Bone marrow (tissue), 2 donors: ENCODE data around the gene SLC17A2.

Source experiments
- DNase-seq, 2 donors: peaks; one replicate each; lab custom pipeline; 2025; lab: John Stamatoyannopoulos, UW

The SLC17A2 gene, protein sequence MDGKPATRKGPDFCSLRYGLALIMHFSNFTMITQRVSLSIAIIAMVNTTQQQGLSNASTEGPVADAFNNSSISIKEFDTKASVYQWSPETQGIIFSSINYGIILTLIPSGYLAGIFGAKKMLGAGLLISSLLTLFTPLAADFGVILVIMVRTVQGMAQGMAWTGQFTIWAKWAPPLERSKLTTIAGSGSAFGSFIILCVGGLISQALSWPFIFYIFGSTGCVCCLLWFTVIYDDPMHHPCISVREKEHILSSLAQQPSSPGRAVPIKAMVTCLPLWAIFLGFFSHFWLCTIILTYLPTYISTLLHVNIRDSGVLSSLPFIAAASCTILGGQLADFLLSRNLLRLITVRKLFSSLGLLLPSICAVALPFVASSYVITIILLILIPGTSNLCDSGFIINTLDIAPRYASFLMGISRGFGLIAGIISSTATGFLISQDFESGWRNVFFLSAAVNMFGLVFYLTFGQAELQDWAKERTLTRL

GRCh38 chr6:25930532-25931410 is at the start of gene SLC17A2:
SLC17A2 (minus strand) TSS chr6:25930691; CDS start chr6:25925796, 4,895 bp downstream.
- no peak for DNase-seq

DNA sequence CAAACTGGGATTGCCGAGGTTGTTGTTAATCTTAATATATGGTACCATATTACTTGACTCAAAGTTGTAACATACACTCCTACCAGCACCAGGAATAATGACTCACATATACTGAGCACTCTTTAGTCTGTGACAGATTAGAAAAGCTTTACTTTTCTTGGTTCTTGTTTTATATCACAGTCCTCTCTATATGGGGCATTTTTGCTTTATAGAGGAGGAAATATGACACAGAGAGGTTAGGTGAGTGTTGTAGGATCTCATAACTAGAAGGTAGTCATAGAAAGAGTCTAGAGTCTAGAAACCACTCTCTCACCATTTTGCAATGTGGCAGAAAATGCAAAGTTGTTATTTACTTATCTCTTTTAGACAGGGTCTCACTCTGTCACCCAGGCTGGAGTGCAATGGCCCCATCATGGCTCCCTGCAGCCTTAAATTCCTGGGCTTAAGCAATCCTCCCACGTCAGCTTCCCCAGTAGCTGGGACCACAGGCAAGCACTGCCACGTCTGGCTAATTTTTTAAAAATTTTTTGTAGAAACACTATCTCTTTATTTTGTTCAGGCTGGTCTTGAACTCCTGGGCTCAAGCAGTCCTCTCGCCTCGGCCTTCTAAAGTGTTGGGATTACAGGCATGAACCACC is 45.6 kb upstream of the SLC17A2 start:
- DNase-seq: no peak

DNA sequence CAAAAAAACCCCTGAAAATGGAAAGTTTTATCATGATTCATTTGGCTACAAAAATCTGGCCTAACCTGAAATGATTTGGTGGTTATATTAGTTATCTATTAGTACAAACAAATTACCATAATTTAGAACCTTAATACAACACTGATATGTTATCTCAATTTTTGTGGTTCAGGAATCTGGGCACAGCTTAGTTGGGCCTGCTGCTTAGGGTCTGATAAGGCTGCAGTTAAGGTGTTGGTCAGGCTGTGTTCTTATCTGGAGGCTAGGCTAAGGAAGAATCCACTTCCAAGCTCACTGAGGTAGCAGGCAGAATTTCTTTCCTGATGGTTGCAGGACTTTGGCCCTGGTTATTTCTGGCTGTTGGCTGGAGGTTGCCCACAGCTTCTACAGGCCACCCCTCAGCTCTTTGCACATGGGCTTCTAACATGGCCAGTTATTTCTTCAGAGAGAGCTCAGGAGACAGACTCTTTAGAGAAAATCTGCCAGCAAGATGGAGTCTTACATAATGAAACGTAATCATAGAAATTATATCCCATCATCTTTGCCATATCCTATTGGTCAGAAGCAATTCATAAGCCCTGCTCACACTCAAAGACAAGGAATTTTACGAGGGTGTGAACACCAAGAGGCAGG is 43.5 kb upstream of the SLC17A2 start:
- DNase-seq: no peak

GRCh38 chr6:25972902-25973301 is 42.4 kb upstream of the SLC17A2 start:
- DNase-seq: no peak

DNA sequence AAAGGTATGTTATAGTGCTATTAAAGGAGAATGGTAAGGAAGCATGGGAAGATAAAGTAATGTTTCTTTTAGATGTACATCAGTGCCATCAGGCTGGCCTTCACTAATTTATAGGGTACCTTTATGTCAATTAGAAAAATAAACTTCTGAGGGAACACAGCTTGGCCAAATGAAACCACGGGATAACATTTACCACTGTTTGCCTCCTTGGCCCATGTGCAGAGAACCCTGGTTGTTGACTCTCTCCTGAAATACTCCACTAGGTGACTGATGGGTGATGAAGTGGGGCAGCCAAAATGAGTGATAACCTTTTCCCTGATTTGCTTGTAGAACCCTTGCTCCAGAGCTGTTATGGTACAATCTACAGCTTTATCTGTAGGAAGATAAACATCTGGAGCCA is 41.6 kb upstream of the SLC17A2 start:
- no peak for DNase-seq

- DNase-seq: peak in 1 of 2 donors; percentile 66
These were observed 40.8 kb upstream of the SLC17A2 start for GRCh38 chr6:25971187-25971821.

- DNase-seq: no peak
These were observed 38.3 kb upstream of the SLC17A2 start for GRCh38 chr6:25968769-25969168.

DNA sequence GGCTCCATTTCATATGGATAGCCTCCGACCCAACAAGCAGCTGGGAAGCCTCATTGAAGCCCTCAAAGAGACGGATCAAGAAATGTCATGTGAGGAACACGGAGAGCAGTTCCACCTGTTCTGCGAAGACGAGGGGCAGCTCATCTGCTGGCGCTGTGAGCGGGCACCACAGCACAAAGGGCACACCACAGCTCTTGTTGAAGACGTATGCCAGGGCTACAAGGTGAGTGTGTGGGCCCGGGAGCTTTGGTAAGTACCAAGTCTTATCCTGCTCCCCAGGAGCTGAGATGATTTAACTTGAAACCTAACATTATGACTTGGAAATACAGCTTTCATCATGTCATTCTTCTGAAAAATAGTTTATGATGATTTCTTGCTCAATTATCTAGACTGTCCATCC is 36.2 kb upstream of the SLC17A2 start:
- DNase-seq: no peak

DNA sequence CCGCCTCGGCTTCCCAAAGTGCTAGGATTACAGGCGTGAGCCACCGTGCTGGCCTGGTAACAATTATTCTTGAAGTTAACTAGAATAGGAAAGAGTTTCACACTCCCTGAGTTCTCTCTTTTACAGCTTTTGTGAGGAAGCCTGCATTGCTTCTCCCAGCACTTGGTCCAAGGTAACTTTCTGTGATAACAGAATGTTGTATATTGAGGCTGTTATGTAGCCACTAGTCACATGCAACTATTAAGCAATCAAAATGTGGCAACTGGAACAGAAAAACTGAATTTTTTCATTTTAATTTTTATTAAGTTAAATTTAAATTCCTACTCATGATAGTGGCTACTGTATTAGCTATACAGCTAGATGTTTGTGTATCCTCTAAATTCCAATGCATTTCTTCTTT is 34.6 kb upstream of the SLC17A2 start:
- no peak for DNase-seq

GRCh38 chr6:25963426-25964123 is 33.1 kb upstream of the SLC17A2 start:
- DNase-seq: no peak

GRCh38 chr6:25962149-25963127 is 31.9 kb upstream of the SLC17A2 start, which contains the start of gene TRIM38:
TRIM38 (plus strand) TSS chr6:25962802; CDS start chr6:25966523, 3,721 bp downstream.
- DNase-seq: peak; percentile 13 to 98

GRCh38 chr6:25961619-25962148 is 31.2 kb upstream of the SLC17A2 start:
- DNase-seq: no peak

DNA sequence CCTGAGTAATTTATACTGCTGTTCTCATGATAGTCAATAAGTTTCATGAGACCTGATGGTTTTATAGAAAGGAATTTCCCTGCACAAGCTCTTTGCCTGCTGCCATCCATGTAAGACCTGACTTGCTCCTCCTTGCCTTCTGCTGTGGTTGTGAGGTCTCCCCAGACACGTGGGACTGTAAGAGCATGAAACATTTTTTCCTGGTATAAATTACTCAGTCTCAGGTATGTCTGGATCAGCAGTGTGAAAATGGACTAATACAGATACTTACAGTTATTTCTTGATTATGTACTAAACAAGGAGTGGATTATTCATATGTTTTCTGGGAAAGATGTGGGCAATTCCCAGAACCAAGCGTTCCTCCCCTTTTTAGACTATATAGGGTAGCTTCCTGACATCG is 30.2 kb upstream of the SLC17A2 start:
- DNase-seq: no peak

DNA sequence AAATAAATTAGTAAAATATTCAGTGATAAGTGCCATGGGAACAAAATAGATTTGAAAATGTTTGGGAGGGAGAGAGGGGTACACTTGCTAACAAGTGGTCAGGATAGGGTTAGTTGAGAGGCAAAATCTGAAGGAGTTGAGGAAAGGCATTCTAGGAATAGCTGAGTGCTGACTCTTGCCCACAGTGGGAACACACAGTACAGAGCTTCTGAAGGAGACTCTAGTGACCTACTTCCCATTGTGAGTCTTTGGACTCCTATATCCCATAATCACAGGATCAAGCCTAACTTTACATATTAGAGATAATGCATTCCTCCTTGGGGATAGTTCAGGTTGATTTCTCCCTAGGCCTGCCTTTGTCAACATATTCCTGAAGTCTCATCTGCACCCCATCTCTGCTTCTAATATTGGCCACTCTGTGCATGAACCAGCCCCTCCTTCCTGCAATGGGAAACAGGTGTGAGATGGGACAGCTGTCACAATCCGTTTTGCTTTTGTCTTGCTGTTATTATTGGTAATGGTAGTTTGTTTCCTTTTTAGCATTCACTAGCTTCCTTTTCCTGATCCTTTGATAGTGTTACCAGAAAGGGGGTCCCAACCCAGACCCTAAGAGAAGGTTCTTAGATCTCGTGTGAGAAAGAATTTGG is 29.5 kb upstream of the SLC17A2 start:
- no peak for DNase-seq

- no peak for DNase-seq
These were observed 28.2 kb upstream of the SLC17A2 start for GRCh38 chr6:25958700-25959162.

DNA sequence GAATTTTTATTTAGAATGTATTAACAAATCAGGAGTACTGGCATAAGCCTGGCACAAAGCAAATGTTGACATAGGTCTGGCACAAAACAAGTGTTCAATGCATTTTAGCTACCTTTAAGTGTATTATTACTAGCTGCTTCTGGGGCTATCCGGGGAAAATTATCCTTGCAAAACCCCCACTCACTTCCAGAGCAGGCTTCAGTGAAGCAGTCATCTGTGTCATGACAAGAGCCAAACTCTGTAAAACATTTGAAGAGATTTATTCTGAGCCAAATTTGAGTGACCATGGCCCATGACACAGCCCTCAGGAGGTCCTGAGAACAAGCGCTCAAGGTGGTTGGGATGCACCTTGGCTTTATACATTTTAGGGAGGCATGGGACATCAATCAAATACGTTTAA is 25.7 kb upstream of the SLC17A2 start:
- DNase-seq: no peak

DNA sequence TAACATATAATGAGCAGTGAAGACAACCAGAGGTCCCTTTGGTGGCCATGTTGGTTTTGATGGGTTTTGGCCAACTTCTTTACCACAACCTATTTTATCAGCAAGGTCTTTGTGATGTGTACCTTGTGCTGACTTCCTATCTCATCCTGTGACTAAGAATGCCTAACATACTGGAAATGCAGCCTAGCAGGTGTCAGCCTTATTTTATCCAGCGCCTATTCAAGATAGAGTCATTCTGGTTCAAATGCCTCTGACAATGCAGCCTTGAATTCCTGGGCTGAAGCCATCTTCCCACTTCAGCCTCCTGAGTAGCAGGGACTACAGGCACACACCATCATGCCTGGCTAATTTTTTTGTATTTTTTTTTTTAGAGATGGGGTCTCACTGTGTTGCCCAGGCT is 24.3 kb upstream of the SLC17A2 start:
- no peak for DNase-seq

- no peak for DNase-seq
These were observed 23.2 kb upstream of the SLC17A2 start for GRCh38 chr6:25953733-25954132.

DNA sequence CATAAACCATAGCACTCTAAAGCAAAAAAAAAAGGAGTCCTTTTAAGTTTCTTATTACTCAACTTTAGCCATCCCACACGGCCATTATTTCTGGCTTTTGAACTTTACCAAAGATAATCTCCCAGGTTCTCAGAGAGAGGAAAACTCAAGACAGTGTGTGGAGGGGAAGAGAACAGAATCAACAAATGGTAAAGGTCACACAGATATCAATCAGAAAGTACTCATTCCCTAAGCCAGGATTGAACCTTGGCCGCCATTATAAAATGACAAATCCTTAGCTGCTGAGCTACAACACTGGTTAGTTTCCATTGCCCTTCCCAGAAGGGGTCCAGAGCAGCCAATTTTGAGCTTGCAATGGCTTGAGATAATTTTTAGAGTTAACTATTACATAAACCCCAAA is 22.0 kb upstream of the SLC17A2 start:
- DNase-seq: no peak
